Adipose tissue (tissue), 3 donors: ENCODE data around the gene TRIM63. TPM values are rescaled to one million over a fixed set of nuclear protein-coding genes. Genes with fewer than 3 reads are reported as not detected.

ENCODE experiments used
- H3K27ac ChIP-seq: one replicate; pipeline ENCODE4 v1.5.1; 2013; ENCODE audit warnings: low read depth, low read length
- WGBS, 3 donors: extraction: QIAGEN DNeasy Blood & Tissue Kit; methylation state at CpG; one replicate each; pipeline ENCODE4 v1.1.7; 2013; 5-methylcytosine and 5-hydroxymethylcytosine counted together
- polyA plus RNA-seq, 3 donors: library from polyadenylated mRNA; stranded (reverse); fragments of 200-250 nt; gene quantifications; one replicate each; pipeline ENCODE4 v1.2.3, GENCODE V29; 2013
- donor health status: healthy with polysubstance abuse.
- donor health status: Bipolar disorder and iron deficiency.
- donor health status: healthy.

Gene TRIM63
- polyA plus RNA-seq, 3 donors, result 0.11 to 0.67 (median 0.12) TPM

DNA sequence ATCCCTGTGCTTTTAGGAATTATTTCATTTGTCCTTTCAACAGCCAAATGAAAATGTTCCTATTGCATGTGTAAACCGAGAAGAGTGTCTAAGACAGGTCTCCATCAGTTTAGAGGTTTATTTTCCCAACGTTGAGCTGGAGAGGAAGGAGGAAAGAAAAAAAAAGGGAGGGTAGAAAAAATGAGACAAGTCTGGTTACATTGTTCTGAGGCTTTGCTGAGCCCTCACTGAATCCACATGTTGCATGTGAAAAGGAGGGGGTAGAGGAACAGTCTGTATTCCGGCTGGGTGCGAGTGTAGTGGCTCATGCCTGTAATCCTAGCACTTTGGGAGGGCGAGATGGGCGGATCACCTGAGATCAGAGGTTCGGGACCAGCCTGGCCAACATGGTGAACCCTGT, 25.0 kb upstream of the TRIM63 start:
- 69 to 83% (median 72%) methylated on average over 7 of the region's 7 CpGs for WGBS, 3 donors

DNA sequence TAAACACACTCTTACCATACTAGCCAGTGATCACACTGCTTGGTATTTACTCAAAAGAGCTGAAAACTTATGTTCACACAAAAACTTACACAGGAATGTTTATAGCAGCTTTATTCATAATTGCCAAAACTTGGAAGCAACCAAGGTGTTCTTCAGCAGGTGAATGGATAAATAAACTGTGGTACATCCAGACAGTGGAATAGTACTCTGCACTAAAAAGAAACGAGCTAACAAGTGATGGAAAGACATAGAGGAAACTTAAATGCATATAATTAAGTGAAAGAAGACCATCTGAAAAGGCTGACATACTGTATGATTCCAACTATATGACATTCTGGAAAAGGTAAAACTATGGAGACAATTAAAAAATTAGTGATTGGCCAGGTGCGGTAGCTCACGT, 23.5 kb upstream of the TRIM63 start:
- H3K27ac ChIP-seq, result no peak overlapping the region
- WGBS, 3 donors, result 83 to 89% (median 85%) methylated on average over 3 of the region's 3 CpGs

More for the DNA sequence above, 25.0 kb upstream of the TRIM63 start:
- no peak overlapping the region for H3K27ac ChIP-seq

DNA sequence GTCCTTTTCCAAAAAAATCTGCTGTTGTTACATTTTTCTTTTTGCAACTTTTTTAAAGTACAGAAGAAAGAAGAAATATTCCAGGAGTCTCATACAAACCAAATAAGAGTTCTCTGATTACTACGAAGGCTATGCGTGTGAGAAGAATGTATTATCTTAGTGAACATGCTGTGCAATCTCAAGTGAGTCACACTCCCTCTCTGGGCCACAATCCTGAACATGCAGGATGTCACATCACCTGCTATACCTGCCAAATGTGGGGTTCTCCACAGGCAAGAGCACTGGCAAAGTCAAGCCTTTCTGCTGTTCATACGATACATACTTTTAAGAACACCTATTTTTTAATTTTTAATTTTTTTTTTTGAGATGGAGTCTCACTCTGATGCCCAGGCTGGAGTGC, 21.7 kb upstream of the TRIM63 start:
- H3K27ac ChIP-seq, result no peak overlapping the region
- 92 to 96% (median 92%) methylated on average over 3 of the region's 3 CpGs for WGBS, 3 donors

- H3K27ac ChIP-seq, result no peak overlapping the region
- 88 to 94% (median 92%) methylated on average over 2 of the region's 2 CpGs for WGBS, 3 donors
These were observed 17.4 kb upstream of the TRIM63 start for GRCh38 chr1:26084844-26085243.

GRCh38 chr1:26084091-26084561, 16.7 kb upstream of the TRIM63 start:
- 48 to 71% (median 54%) methylated on average over 2 of the region's 2 CpGs for WGBS, 3 donors
- H3K27ac ChIP-seq, result no peak overlapping the region

- 53 to 63% (median 55%) methylated on average over 5 of the region's 5 CpGs for WGBS, 3 donors
- H3K27ac ChIP-seq, result no peak overlapping the region
These were observed 15.8 kb upstream of the TRIM63 start for GRCh38 chr1:26083208-26083607.

- WGBS, 3 donors, result 52 to 87% (median 81%) methylated on average over 3 of the region's 3 CpGs
- H3K27ac ChIP-seq, result no peak overlapping the region
These were observed 14.6 kb upstream of the TRIM63 start for GRCh38 chr1:26082020-26082350.

- H3K27ac ChIP-seq, result no peak overlapping the region
- 62 to 88% (median 66%) methylated on average over 8 of the region's 8 CpGs for WGBS, 3 donors
These were observed 14.0 kb upstream of the TRIM63 start for GRCh38 chr1:26081267-26082019.

GRCh38 chr1:26079960-26080814, 12.8 kb upstream of the TRIM63 start:
- WGBS, 3 donors, result 45 to 78% (median 70%) methylated on average over 9 of the region's 9 CpGs
- no peak overlapping the region for H3K27ac ChIP-seq

DNA sequence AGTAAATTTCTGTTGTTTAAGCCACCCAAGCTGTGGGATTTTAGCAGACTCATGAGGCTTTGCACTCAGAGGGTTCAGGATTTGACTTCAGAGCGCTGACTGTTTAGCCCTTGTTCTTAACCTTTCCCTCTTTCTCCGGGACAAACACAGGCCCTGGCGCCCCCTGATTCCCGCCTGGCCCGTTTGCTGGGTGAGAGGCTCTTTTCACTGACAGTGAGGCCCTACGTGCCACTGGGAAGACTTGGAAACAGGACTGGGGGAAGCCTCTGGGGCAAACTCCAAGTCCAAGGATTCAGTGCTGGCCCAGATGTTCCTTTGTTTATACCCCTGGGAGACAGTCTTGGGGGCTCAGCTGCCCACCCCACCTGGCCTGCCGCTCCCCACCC, 11.7 kb upstream of the TRIM63 start:
- 70 to 78% (median 73%) methylated on average over 7 of the region's 7 CpGs for WGBS, 3 donors
- no peak overlapping the region for H3K27ac ChIP-seq

DNA sequence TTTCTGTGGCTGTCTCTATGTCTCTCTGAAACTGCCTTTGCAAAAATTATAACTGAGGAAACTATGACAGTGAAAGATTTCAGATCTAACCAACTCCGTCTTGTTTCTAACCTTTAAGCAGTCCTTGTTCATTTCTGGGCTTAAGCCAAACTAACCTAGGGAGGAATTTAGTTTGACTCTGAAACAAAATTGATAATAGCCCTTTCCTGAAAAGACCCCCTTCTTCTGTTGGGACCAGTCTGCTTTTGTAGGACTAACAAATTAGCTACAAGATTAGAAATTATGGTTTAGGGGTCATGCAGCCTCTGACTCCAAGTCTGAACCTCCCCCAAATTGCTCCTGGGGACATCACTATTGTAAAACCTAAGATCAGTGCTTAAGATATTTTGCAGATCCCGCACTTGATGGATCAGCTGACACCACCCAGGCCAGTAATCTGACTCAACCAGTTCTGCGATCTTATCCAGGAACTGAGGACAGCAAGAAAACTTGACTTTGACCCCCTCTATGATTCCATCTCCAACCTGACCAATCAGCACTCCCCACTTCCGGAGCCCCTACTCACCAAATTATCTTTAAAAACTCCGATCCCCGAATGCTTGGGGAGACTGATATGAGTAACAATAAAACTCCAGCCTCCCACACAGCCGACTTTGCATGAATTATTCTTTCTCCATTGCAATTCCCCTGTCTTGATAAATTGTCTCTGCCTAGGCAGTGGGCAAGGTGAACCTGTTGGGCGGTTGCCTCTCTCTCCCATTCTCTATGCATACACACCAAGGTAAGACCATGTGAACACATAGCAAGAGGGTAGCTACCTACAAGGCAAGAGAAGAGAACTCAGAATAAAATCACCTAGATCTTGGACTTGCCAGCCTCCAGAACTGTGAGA, 11.1 kb upstream of the TRIM63 start:
- no peak overlapping the region for H3K27ac ChIP-seq
- WGBS, 3 donors, result 61 to 64% (median 62%) methylated on average over 8 of the region's 8 CpGs

GRCh38 chr1:26077524-26077923, 10.1 kb upstream of the TRIM63 start:
- whole genome bisulfite sequencing, 3 donors, result 98 to 100% (median 100%) methylated on average over 1 of the region's 1 CpG
- H3K27ac ChIP-seq, result no peak overlapping the region

DNA sequence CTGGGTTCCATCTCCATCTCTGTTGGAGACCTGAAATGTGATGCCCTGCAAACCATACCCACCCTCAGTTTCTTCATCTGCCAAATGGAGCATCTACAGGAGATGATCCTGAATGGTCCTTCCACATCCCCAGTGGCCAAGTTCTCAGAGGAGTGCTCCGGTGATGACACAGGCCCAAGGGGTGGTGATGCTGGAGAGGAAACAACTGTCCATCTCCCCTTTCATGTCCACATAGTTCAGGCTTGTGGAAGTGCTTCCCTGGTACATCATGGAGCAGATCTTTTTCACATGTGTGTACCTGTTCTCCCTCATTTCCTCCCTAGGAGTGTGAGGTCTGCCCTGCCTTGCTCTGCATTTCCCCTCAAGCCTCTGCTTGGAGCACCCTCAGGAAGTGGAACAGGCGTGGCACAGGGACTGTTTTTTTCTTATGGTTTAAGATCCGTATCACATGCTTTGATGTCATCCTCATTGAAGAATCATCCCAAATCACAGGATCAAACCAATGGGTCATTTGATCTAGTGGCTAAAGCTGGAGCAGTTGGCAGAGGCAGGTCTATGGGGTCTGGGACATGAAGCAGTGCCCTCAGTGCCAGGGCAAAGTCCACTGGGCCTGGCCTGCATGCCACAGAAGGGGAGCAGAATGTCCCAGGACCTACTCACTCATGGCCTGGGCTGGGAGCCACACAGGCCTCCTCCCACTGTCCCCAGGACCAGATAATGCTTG, 8.2 kb upstream of the TRIM63 start:
- H3K27ac ChIP-seq, result no peak overlapping the region
- 59 to 79% (median 73%) methylated on average over 3 of the region's 3 CpGs for WGBS, 3 donors

- no peak overlapping the region for H3K27ac ChIP-seq
- WGBS, 3 donors, result 10 to 46% (median 38%) methylated on average over 6 of the region's 6 CpGs
These were observed 4.9 kb upstream of the TRIM63 start for GRCh38 chr1:26072305-26072704.

- H3K27ac ChIP-seq, result no peak overlapping the region
- 91 to 93% (median 92%) methylated on average over 6 of the region's 6 CpGs for WGBS, 3 donors
These were observed 3.5 kb upstream of the TRIM63 start for GRCh38 chr1:26070963-26071342.

DNA sequence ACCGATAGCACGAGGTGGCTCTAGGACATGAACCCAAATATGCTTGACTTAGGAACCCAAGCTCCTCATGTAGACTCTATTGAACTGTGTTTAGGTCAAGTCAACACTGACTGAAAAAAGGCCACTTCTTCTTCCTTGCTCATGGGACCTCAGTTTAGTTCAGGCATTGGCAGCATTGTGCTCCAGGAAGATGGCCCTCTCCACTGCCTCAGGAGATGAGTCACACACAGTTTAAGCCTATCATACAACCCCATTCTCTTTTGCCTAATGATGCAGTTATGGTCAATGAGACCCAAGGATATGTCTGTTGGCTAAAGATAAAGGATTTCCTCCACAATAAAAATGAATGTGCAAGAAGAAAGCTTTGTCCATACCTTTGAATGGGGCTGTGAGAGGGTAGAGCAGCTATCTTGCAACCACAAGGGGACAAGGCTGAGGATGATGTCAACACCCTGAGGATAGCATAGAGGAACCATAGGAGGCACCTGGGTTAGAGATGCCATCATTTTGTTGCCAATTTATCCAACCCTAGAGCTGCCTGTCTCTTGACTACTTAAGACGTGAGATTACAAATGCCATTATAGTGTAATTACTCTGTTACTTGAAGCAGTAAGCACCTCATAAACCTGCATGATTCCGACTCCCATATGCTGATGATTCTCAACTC, 3.0 kb upstream of the TRIM63 start:
- no peak overlapping the region for H3K27ac ChIP-seq
- 86 to 93% (median 92%) methylated on average over 4 of the region's 4 CpGs for WGBS, 3 donors

DNA sequence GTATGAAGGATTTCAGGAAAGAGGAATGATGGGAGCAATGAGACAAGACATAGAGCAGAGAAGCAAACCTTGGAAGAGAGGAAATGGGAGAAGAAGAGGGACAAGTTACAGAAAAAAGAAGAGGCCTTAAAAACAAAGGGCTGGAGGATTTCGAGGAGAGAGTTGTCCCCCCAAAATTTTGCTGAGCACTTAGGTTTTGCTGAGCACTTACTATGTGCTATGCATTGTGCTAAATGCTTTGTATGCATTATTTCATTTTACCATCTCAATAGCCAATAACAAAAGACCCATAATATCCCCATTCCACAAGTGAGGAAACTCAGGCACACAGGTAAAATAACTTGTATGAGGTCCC, 2.5 kb upstream of the TRIM63 start:
- WGBS, 3 donors, result 72 to 94% (median 83%) methylated on average over 1 of the region's 1 CpG
- H3K27ac ChIP-seq, result no peak overlapping the region

- H3K27ac ChIP-seq, result no peak overlapping the region
- WGBS, 3 donors, result 39 to 60% (median 59%) methylated on average over 4 of the region's 4 CpGs
These were observed 573 bp downstream of the TRIM63 start for GRCh38 chr1:26066857-26067256.
